IMR-90 (cell line): Measurements from ENCODE around the gene USF1. TPM values are rescaled to one million over a fixed set of nuclear protein-coding genes. Genes with fewer than 3 reads are reported as not detected.

Source experiments
- ATAC-seq: fragments of 200-7000 bp; cut with Tn5 transposase; 2 replicates; pipeline ENCODE4 v1.9.1; 2020; ENCODE audit warnings: low read depth, mild to moderate bottlenecking, moderate library complexity
- BruUV-seq: library from RNA; stranded (reverse); fragments of 400-500 nt; replicated peaks from 2 replicates; lab custom pipeline; 2021; lab: Mats Ljungman, UMichigan
- CTCF ChIA-PET: fragments of 300-600 bp; formaldehyde crosslinking; extraction: SDS; loops from one replicate; lab custom pipeline; 2021; ENCODE audit warnings: antibody characterized with exemption; lab: Yijun Ruan, JAX
- POLR2A ChIA-PET: fragments of 300-600 bp; sonication (Branson Sonifier 250); formaldehyde crosslinking; loops from one replicate; lab custom pipeline; 2022; ENCODE audit warnings: antibody characterized with exemption; ENCODE audit not compliant: unreplicated experiment; lab: Charles Lee
- DNase-seq: peaks from one replicate; pipeline ENCODE4 v3.0.0; 2013
- H2AFZ ChIP-seq: replicated peaks from 2 replicates; pipeline ENCODE3; 2013; ENCODE audit warnings: low read length, mild to moderate bottlenecking; ENCODE audit not compliant: poor library complexity
- H2AK5ac ChIP-seq: 2 replicates; pipeline ENCODE4 v1.6.1; 2013; ENCODE audit warnings: low read depth, low read length, inconsistent platforms
- H2AK9ac ChIP-seq: replicated peaks from 2 replicates; pipeline ENCODE3; 2013; ENCODE audit warnings: mild to moderate bottlenecking, low read depth, low read length, moderate library complexity; ENCODE audit not compliant: poor library complexity
- H2BK120ac ChIP-seq: 2 replicates; pipeline ENCODE4 v1.6.1; 2013; ENCODE audit warnings: low read depth, low read length, inconsistent platforms
- H2BK15ac ChIP-seq: 3 replicates; pipeline ENCODE4 v1.6.1; 2013; ENCODE audit warnings: low read depth, low read length, inconsistent platforms
- H2BK20ac ChIP-seq: 2 replicates; pipeline ENCODE4 v1.6.1; 2013; ENCODE audit warnings: low read depth, mild to moderate bottlenecking, inconsistent platforms, low read length, moderate library complexity
- H2BK5ac ChIP-seq: 2 replicates; pipeline ENCODE4 v1.6.1; 2013; ENCODE audit warnings: mild to moderate bottlenecking, low read depth, low read length, inconsistent platforms; ENCODE audit not compliant: poor library complexity, severe bottlenecking
- H3K14ac ChIP-seq: replicated peaks from 2 replicates; pipeline ENCODE4 v1.6.1; 2013; ENCODE audit warnings: low read depth, low read length, inconsistent platforms
- H3K18ac ChIP-seq: 2 replicates; pipeline ENCODE4 v1.6.1; 2013; ENCODE audit warnings: low read depth, low read length, control low read depth
- H3K23ac ChIP-seq: 2 replicates; pipeline ENCODE4 v1.6.1; 2013; ENCODE audit warnings: low read depth, low read length, inconsistent platforms
- H3K27ac ChIP-seq: 2 replicates; pipeline ENCODE4 v1.5.1; 2013; ENCODE audit warnings: mild to moderate bottlenecking, control low read depth, low read length; ENCODE audit not compliant: insufficient read depth
- H3K27me3 ChIP-seq: 2 replicates; pipeline ENCODE4 v1.6.1; 2013; ENCODE audit warnings: low read length; ENCODE audit not compliant: control insufficient read depth, insufficient read depth
- H3K36me3 ChIP-seq: 2 replicates; pipeline ENCODE4 v1.6.1; 2013; ENCODE audit warnings: low read length, mixed read lengths; ENCODE audit not compliant: control insufficient read depth, insufficient read depth
- H3K4ac ChIP-seq: 2 replicates; pipeline ENCODE4 v1.6.1; 2013; ENCODE audit warnings: low read depth, low read length, inconsistent platforms
- H3K4me1 ChIP-seq: 2 replicates; pipeline ENCODE4 v1.6.1; 2013; ENCODE audit warnings: low read length, mixed read lengths; ENCODE audit not compliant: control insufficient read depth, insufficient read depth
- H3K4me2 ChIP-seq: 2 replicates; pipeline ENCODE4 v1.6.1; 2013; ENCODE audit warnings: low read depth, mild to moderate bottlenecking, control low read depth, low read length, moderate library complexity
- H3K4me3 ChIP-seq: 2 replicates; pipeline ENCODE4 v1.5.1; 2013; ENCODE audit warnings: low read depth, mild to moderate bottlenecking, control low read depth, low read length, moderate library complexity; ENCODE audit not compliant: insufficient read depth
- H3K56ac ChIP-seq: 2 replicates; pipeline ENCODE4 v1.6.1; 2013; ENCODE audit warnings: low read length, inconsistent platforms; ENCODE audit not compliant: insufficient read depth; ENCODE audit errors: extremely low read depth
- H3K79me1 ChIP-seq, 2 experiments: 2 replicates each; pipeline ENCODE4 v1.6.1; 2013; ENCODE audit warnings: low read length in 2 of 2, inconsistent platforms in 1 of 2, low read depth in 1 of 2
- H3K9ac ChIP-seq: 2 replicates; pipeline ENCODE4 v1.6.1; 2013; ENCODE audit warnings: low read depth, low read length, control low read depth
- H3K9me1 ChIP-seq: 2 replicates; pipeline ENCODE4 v1.6.1; 2013; ENCODE audit warnings: low read length, inconsistent platforms; ENCODE audit not compliant: insufficient read depth
- H3K9me3 ChIP-seq: 2 replicates; pipeline ENCODE4 v1.6.1; 2013; ENCODE audit warnings: low read length; ENCODE audit not compliant: control insufficient read depth, insufficient read depth
- H4K20me1 ChIP-seq: 2 replicates; pipeline ENCODE4 v1.6.1; 2013; ENCODE audit warnings: low read length, inconsistent platforms; ENCODE audit not compliant: insufficient read depth
- H4K5ac ChIP-seq: 2 replicates; pipeline ENCODE4 v1.6.1; 2013; ENCODE audit warnings: mild to moderate bottlenecking, low read depth, low read length, control low read depth
- H4K8ac ChIP-seq, 2 experiments: 2 replicates each; pipeline ENCODE4 v1.6.1; 2013; ENCODE audit warnings: low read depth in 2 of 2, low read length in 2 of 2, control low read depth in 1 of 2, inconsistent platforms in 1 of 2
- H4K91ac ChIP-seq: 2 replicates; pipeline ENCODE4 v1.6.1; 2013; ENCODE audit warnings: low read depth, low read length, inconsistent platforms; ENCODE audit not compliant: insufficient read depth
- BHLHE40 ChIP-seq: fragments of 150-350 bp; IDR thresholded peaks from 2 replicates; pipeline ENCODE4 v1.6.1; 2016; ENCODE audit warnings: mild to moderate bottlenecking, low read depth, low read length
- CHD1 ChIP-seq: IDR thresholded peaks from 2 replicates; pipeline ENCODE4 v1.6.1; 2012; ENCODE audit warnings: low read depth, low read length, improper control_type of control experiment
- MAFK ChIP-seq: IDR thresholded peaks from 2 replicates; pipeline ENCODE4 v1.6.1; 2012; ENCODE audit warnings: low read depth, low read length, improper control_type of control experiment
- POLR2A ChIP-seq: IDR thresholded peaks from 2 replicates; pipeline ENCODE4 v1.6.1; 2012; ENCODE audit warnings: mild to moderate bottlenecking, low read depth, low read length
- RAD21 ChIP-seq: IDR thresholded peaks from 2 replicates; pipeline ENCODE4 v1.6.1; 2012; ENCODE audit warnings: low read length, improper control_type of control experiment
- RCOR1 ChIP-seq: IDR thresholded peaks from 2 replicates; pipeline ENCODE4 v1.6.1; 2012; ENCODE audit warnings: mild to moderate bottlenecking, low read length, improper control_type of control experiment; ENCODE audit not compliant: insufficient replicate concordance
- SMC3 ChIP-seq: fragments of 150-350 bp; IDR thresholded peaks from 2 replicates; pipeline ENCODE4 v1.6.1; 2016; ENCODE audit warnings: low read depth, mild to moderate bottlenecking, antibody characterized with exemption, low read length, moderate library complexity
- WGBS, 2 experiments: methylation state at CpG; one replicate each; pipeline versions ENCODE4 v1.1.5 to v1.1.7; 2013; ENCODE audit warnings: missing lambda C conversion rate in 2 of 2; ENCODE audit not compliant: insufficient read length in 1 of 2; ENCODE audit errors: extremely low coverage in 2 of 2; 5-methylcytosine and 5-hydroxymethylcytosine counted together
- dilution Hi-C: fragments of 300-500 bp; cut with HindIII; formaldehyde crosslinking; loops from one replicate; pipeline ENCODE4 v1.14.3; 2018; ENCODE audit warnings: low sequenced_read_pairs; ENCODE audit not compliant: unreplicated experiment
- in situ Hi-C: fragments of 300-500 bp; cut with MboI; formaldehyde crosslinking; loops from 3 replicates; pipeline ENCODE4 v1.14.3; 2019; ENCODE audit warnings: low sequenced_read_pairs, inconsistent platforms, mixed read lengths
- intact Hi-C: fragments of 100-400 bp; cut with micrococcal nuclease; formaldehyde crosslinking; loops from 2 replicates; pipeline ENCODE4 v1.10.0; 2022
- polyA plus RNA-seq, 3 experiments: library from polyadenylated mRNA; depleted of rRNA; stranded (reverse); fragments of >200 nt; gene quantifications; 2 replicates each; pipeline ENCODE4 v1.2.3, GENCODE V29; 2012; ENCODE audit warnings: low replicate concordance in 1 of 3
- total RNA-seq: library from RNA; depleted of rRNA; stranded (reverse); fragments of >200 nt; gene quantifications from 2 replicates; pipeline ENCODE4 v1.2.3, GENCODE V29; 2012
- TF ChIP-seq, protein P1 (sequence below): fragments of 150-350 bp; IDR thresholded peaks from 2 replicates; pipeline ENCODE4 v1.6.1; 2017; ENCODE audit warnings: mild to moderate bottlenecking, antibody characterized with exemption, low read length, low read depth
- TF ChIP-seq, protein P2 (sequence below): conservative IDR thresholded peaks from 2 replicates; pipeline ENCODE4 v1.5.1; 2012; ENCODE audit warnings: mild to moderate bottlenecking, low read depth, low read length, improper control_type of control experiment

The USF1 gene
- total and polyA plus RNA-seq, 2 of the 4 experiments (the other 2 are of a cell fraction), result 37.1 to 78.9 TPM

DNA sequence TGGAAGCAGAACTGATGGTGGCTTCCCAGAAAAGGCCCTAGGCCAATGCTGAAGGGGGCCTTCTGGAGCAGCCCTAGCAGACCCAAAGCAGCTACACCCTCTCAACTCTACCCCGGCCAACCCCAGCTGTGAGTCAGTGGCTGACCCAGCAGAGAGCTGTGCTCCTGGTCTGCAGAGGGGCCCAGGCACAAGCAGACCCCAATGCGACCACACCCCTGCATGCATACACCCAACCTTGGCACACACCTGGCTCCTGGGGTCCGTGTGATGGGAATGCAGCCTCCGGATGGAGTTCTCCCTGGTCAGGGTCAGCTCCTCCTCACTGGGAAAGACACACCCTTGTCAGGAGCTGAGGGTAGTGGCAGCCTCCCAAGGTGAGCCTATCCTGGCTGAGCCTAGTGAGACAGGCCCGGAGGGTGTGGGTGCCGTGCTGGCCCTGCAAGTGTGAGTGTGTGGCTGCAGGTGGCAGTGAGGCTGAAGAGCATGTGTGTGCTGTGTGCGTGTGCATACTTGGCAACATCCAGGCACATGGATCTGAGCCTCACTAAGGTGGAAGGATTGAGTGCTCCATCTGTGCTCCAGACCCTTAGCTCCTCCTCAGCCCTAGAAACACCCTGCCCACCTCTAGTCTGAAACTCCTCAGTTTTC, 27.8 kb upstream of the USF1 start:
- no peaks in the 10 kb centered on the region for H3K36me3 ChIP-seq
- dilution Hi-C loops, result no loop called here
- no peak overlapping the region for H2BK120ac ChIP-seq
- H3K4ac ChIP-seq, result no peak overlapping the region
- no peak for TF ChIP-seq POLR2A
- TF ChIP-seq, protein P1, sequence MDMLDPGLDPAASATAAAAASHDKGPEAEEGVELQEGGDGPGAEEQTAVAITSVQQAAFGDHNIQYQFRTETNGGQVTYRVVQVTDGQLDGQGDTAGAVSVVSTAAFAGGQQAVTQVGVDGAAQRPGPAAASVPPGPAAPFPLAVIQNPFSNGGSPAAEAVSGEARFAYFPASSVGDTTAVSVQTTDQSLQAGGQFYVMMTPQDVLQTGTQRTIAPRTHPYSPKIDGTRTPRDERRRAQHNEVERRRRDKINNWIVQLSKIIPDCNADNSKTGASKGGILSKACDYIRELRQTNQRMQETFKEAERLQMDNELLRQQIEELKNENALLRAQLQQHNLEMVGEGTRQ, result no peak
- no peak for TF ChIP-seq RCOR1
- no peak for TF ChIP-seq MAFK
- TF ChIP-seq SMC3, result no peak
- TF ChIP-seq CHD1, result no peak
- no peak for TF ChIP-seq BHLHE40
- no peak for TF ChIP-seq RAD21
- TF ChIP-seq, protein P2, sequence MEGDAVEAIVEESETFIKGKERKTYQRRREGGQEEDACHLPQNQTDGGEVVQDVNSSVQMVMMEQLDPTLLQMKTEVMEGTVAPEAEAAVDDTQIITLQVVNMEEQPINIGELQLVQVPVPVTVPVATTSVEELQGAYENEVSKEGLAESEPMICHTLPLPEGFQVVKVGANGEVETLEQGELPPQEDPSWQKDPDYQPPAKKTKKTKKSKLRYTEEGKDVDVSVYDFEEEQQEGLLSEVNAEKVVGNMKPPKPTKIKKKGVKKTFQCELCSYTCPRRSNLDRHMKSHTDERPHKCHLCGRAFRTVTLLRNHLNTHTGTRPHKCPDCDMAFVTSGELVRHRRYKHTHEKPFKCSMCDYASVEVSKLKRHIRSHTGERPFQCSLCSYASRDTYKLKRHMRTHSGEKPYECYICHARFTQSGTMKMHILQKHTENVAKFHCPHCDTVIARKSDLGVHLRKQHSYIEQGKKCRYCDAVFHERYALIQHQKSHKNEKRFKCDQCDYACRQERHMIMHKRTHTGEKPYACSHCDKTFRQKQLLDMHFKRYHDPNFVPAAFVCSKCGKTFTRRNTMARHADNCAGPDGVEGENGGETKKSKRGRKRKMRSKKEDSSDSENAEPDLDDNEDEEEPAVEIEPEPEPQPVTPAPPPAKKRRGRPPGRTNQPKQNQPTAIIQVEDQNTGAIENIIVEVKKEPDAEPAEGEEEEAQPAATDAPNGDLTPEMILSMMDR, result no peak
- peak overlapping the region; percentile 23 for H2AFZ ChIP-seq
- no peaks in the 10 kb centered on the region; the same call in none of the 2 replicates for H4K20me1 ChIP-seq
- no peak overlapping the region for H2BK20ac ChIP-seq
- intact Hi-C loops, result loop anchor here (2.0 kb wide), 1 partner anchor 23 kb away; no protein-coding TSS in a partner anchor
- H4K91ac ChIP-seq, result no peak overlapping the region
- no peaks in the 10 kb centered on the region for H3K79me1 ChIP-seq
- in situ Hi-C loops, result no loop called here
- H2AK9ac ChIP-seq, result peak overlapping the region; percentile 28
- H3K9ac ChIP-seq, result no peak overlapping the region
- no peak overlapping the region for H3K23ac ChIP-seq
- H3K27me3 ChIP-seq, result no peaks in the 10 kb centered on the region
- no peak overlapping the region for H2BK15ac ChIP-seq
- no peaks in the 10 kb centered on the region for H3K9me1 ChIP-seq
- H3K56ac ChIP-seq, result no peak overlapping the region
- H3K4me1 ChIP-seq, result no peaks in the 10 kb centered on the region
- no peaks in the 10 kb centered on the region for H3K9me3 ChIP-seq
- no peak overlapping the region for H4K5ac ChIP-seq
- ATAC-seq (no peak), DNase-seq (no peak)
- H4K8ac ChIP-seq, result no peak overlapping the region
- no peak overlapping the region for H2BK5ac ChIP-seq
- CTCF ChIA-PET, result interaction anchor here (0.5 to 0.7 kb wide), 2 partner anchors 23 to 190 kb away, joined by 3 read pairs; no protein-coding TSS in a partner anchor
- no peak overlapping the region for H3K14ac ChIP-seq
- H3K4me2 ChIP-seq, result no peak overlapping the region
- H3K18ac ChIP-seq, result no peak overlapping the region
- no peak overlapping the region for H2AK5ac ChIP-seq
- H3K4me3 ChIP-seq, result no peak overlapping the region
- WGBS, 2 experiments, result 81% methylated on average over 3 of the region's 7 CpGs; no CpG with 5 or more reads in 1 of the 2 experiments
- no peak overlapping the region for H3K27ac ChIP-seq
- BruUV-seq, result no TSS peak
- POLR2A ChIA-PET, result no interaction called here
